H54 (cell line): ENCODE results near the gene ANKS6.
A peak's percentile ranks its signal among the peaks of the same experiment; 100 is the strongest.

Experiments used
- DNase-seq: peaks from one replicate; pipeline ENCODE4 v3.0.0; 2011; ENCODE audit warnings: low spot score, mixed read lengths; ENCODE audit not compliant: insufficient read length
- FAIRE-seq: peaks from 3 replicates; lab custom pipeline; 2011; peaks lifted over from hg19 to GRCh38; lab: Jason Lieb, UNC
- POLR2A ChIP-seq: IDR thresholded peaks from 2 replicates; pipeline ENCODE4 v1.6.1; 2011; ENCODE audit warnings: low read depth, mild to moderate bottlenecking, low read length

Gene ANKS6

GRCh38 chr9:98763986-98764745 lies 32.2 kb downstream of the ANKS6 start:
- DNase-seq (no peak), FAIRE-seq (no peak)
- TF ChIP-seq POLR2A, result no peak

- FAIRE-seq (no peak), DNase-seq (no peak)
Measured at GRCh38 chr9:98760231-98760630, 36.1 kb downstream of the ANKS6 start.

GRCh38 chr9:98755006-98755618 lies 41.2 kb downstream of the ANKS6 start:
- no peak for TF ChIP-seq POLR2A
- FAIRE-seq, result no peak
- DNase-seq, result no peak

More at GRCh38 chr9:98760231-98760630, 36.1 kb downstream of the ANKS6 start:
- TF ChIP-seq POLR2A, result no peak

GRCh38 chr9:98751210-98751609 lies 45.1 kb downstream of the ANKS6 start:
- TF ChIP-seq POLR2A, result no peak
- FAIRE-seq (no peak), DNase-seq (no peak)

GRCh38 chr9:98750364-98751060 lies 45.8 kb downstream of the ANKS6 start:
- TF ChIP-seq POLR2A, result no peak
- DNase-seq (no peak), FAIRE-seq (no peak)

GRCh38 chr9:98747476-98747875 lies 48.9 kb downstream of the ANKS6 start:
- no peak for FAIRE-seq
- no peak for DNase-seq
- no peak for TF ChIP-seq POLR2A

- TF ChIP-seq POLR2A, result no peak
- FAIRE-seq, result no peak
- no peak for DNase-seq
Measured at GRCh38 chr9:98745470-98745869, 50.9 kb downstream of the ANKS6 start.

- DNase-seq (no peak), FAIRE-seq (no peak)
- TF ChIP-seq POLR2A, result no peak
Measured at GRCh38 chr9:98743818-98744611, 52.3 kb downstream of the ANKS6 start.

- no peak for TF ChIP-seq POLR2A
- no peak for FAIRE-seq
- no peak for DNase-seq
Measured at GRCh38 chr9:98743329-98743728, 53.0 kb downstream of the ANKS6 start.

GRCh38 chr9:98742325-98743280 lies 53.8 kb downstream of the ANKS6 start:
- no peak for TF ChIP-seq POLR2A
- FAIRE-seq, result peak; percentile 58
- DNase-seq, result peak; percentile 59

- TF ChIP-seq POLR2A, result no peak
- no peak for FAIRE-seq
Measured at GRCh38 chr9:98740226-98740881, 56.0 kb downstream of the ANKS6 start.

GRCh38 chr9:98738741-98739140 lies 57.6 kb downstream of the ANKS6 start:
- TF ChIP-seq POLR2A, result no peak
- DNase-seq, result no peak
- no peak for FAIRE-seq

More at GRCh38 chr9:98740226-98740881, 56.0 kb downstream of the ANKS6 start:
- DNase-seq, result no peak

- DNase-seq (no peak), FAIRE-seq (no peak)
- no peak for TF ChIP-seq POLR2A
Measured at GRCh38 chr9:98736226-98736625, 60.1 kb downstream of the ANKS6 start.
